Measurements from ENCODE around the gene FAM135A.
"Not testable (repeated sequence)": the region's sequence is repeated elsewhere in the genome, so short reads cannot be mapped to it uniquely, and the experiment has no call there.

FAM135A gene

DNA sequence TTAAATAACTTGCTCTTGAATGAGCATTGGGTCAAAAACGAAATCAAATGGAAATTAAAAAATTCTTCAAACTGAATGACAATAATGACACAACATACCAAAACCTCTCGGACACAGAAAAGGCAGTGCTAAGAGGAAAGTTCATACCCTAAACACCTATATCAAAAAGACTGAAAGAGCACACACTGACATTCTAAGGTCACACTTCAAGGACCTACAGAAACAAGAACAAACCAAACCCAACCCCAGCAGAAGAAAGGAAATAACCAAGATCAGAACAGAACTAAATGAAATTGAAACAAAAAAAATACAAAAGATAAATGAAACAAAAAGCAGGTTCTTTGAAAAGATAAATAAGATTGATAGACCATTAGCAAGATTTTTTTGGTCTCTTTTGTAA lies 194.1 kb downstream of the FAM135A start:
- in situ Hi-C loops (cut with MboI; ENCODE audit: low sequenced_read_pairs), result not testable (repeated sequence)

DNA sequence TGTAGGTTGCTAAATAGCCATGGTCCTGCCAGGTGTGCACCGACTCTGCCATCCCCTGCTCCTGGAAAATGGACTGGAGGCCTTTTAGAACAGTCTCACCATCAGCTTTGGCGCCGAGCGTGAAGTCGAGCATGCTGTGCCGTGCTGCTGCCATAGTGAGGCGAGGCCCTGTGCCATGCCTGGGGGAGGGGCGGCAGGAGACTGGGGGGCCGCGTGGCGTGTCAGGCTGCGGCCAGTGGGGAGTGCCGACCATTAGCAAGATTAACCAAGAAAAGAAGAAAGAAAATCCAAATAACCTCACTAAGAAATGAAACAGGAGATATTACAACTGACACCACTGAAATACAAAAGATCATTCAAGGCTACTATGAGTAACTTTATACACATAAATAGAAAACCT lies 195.9 kb downstream of the FAM135A start:
- in situ Hi-C loops (cut with MboI; ENCODE audit: low sequenced_read_pairs), result not testable (repeated sequence)

All from HL-60/S4 treated with phorbol 12-myristate 13-acetate at 8.2 ng/mL for 4 days and 3 days (cell line).